GM19043 (cell line): Measurements from ENCODE around the gene TNRC6C.
"Not testable (repeated sequence)": the region's sequence is repeated elsewhere in the genome, so short reads cannot be mapped to it uniquely, and the experiment has no call there.

ENCODE experiments used
- ATAC-seq: cut with Tn5 transposase; IDR thresholded peaks from one replicate; pipeline ENCODE4 v1.9.1; 2021; ENCODE audit warnings: low read depth; ENCODE audit not compliant: unreplicated experiment

The TNRC6C gene

DNA sequence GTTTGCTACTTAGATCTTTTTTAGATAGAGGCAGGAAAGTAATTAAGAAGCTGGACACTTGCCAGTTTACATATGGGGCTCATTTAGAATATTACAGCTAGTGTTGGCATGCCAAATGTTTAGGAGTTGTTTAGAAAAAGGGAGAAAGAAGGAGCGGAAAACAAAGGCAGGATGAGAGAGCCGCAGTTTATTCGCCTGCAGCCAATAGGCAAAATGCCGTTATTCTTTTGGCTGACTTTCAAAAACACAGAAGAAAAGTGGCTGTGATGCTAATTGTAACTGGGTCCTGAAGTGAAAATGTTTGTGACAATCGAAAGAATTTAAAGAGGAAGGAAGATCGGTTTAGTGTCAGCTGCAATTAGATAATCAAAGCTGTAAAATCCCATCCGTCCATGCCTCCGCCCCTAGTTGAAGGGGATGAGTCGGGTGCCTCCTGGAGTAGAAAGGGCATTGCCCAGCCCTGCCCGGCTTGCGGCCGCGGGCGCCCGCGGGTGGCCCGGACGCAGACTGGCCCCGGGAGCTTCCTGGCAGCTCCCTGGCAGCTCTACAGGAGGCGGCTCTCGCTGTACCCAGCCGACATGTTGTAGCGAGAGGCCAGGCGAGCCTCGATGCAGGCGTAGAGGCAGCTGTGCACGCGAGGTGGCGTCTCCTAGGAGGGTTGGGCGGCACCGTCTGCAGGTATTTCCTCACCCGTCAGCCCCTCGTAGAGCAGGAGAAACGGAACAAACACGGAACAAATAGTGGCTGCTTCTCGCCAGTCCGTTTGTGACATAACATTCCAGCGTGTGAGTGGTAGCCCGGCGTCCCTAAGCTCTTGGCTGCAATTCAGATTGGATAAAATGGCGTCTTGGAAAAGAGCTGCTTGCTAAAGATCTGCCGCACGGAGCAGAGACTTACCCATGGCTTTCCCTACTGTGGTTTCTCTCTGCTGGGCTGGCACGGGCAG is 82.2 kb downstream of the TNRC6C start:
- no peak for ATAC-seq

DNA sequence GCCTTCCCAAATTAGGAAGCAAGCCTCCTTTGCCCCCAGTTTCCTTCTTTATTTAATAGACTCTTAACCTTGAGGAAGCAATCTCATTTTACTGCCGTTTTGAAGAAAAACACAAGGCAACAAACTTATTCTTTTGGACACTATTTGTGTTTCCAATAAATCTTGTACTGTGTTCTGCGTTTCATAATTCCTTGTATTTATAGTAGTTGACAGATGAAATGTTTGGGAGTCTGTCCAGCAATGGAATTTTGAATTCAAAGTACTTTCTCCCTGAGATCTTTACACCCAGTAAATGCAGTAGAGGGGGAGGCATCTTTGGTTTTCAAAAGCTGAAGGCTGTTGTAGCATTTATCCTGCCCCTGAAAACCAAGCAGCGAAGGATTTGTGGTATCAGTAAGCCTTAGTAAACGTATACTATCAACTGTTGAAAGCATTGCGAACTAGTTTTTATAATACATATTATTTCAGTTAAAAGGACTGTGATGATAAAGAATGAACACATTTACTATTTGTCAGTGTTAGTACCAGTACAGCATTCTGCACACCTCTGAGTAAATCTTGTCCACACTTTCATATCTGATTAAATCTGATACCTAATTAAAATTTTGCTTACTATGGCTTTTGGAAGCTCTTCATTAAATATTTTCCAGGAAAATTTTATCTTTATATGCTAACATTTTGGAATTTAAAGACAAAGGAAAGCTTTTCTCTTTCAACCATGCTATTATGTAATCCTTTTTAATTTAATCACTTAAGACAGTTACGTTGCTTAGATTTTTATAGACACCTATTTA is 83.1 kb downstream of the TNRC6C start:
- no peak for ATAC-seq

- no peak for ATAC-seq
Measured at GRCh38 chr17:78042542-78042941, 84.0 kb downstream of the TNRC6C start.

DNA sequence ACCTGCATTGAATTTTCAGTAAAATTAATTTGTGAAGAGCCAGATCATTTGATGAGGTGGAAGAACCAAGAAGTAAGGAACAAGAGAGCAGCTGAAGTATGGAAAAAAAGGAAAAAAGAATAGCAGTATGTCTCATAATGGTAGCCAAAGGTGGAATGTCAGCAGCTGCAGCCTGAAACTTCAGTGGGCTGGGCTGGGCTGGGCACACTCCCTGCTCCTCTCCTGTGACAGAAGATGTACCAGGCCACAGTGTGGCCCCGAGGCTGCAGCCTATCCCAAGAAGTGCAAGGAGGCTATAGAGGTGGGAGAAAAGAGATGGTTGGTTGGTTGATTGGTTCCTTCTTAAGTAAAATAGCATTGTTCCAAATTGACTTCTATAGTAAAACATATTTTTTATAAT is 84.5 kb downstream of the TNRC6C start:
- no peak for ATAC-seq

- ATAC-seq = no peak
Measured at GRCh38 chr17:78044280-78044835, 85.9 kb downstream of the TNRC6C start.

GRCh38 chr17:78045316-78045715 is 86.8 kb downstream of the TNRC6C start:
- no peak for ATAC-seq

GRCh38 chr17:78046923-78047322 is 88.4 kb downstream of the TNRC6C start:
- ATAC-seq = no peak

DNA sequence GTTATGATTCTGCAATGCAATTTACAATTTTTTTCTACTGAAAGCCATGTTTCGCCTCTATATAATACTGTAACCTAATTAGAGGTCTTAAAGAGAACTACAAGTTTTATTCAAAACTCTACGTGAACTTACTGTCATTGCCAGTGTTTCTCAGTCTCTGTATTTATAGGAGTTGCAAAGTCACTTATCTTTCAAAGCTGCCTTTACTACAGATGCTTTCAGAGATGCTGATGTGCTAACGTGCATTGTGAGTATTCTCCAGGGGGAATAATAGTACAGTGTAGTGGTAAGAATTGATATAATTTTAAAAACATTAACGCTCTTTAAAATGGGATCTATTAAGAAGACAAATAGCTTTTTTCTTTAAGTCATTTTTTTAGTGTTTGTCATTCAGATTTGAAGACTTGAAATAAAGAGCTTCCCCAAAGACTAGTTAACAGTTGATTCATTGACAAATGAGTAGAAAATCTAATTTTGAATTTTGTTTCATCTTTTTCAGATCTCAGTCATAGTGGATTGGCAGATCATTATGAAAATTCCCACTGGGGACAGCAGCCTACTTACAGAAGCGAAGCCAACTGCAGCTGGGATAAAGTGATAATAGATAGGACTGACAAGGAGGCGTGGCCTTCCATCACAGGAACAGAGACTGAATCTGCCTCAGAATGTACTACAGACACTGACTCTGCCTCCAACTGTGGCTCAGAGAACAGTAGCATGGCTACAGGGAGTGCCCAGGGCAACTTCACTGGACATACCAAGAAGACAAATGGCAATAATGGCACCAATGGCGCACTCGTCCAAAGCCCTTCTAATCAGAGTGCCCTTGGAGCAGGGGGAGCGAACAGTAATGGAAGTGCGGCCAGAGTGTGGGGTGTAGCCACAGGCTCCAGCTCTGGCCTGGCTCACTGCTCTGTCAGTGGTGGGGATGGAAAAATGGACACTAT is 90.1 kb downstream of the TNRC6C start:
- no peak for ATAC-seq

- no peak for ATAC-seq
Measured at GRCh38 chr17:78049609-78050008, 91.1 kb downstream of the TNRC6C start.

GRCh38 chr17:78051186-78051972 is 92.9 kb downstream of the TNRC6C start:
- ATAC-seq = no peak

DNA sequence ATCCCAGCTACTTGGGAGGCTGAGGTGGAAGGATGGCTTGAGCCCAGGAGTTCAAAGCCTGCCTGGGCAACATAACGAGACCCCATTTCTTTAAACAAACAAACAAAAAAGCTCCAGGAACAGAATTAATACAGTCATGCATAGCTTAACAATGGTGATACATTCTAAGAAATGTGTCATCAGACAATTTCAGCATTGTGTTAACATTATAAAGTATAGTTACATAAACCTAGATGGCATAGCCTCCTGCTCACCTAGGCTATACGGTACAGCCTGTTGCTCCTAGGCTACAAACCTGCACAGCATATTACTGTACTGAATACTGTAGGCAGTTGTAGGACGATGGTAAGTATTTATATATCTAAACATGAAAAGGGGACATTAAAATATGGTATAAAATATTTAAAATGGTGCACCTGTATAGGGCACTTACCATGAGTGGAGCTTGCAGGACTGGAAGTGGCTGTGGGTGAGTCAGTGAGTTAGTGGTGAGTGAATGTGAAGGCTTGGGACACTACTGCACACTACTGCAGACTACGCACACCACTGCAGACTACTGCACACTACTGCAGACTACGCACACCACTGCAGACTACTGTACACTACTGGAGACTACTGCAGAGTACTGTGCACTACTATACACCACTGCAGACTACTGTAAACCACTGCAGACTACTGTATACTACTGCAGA is 95.4 kb downstream of the TNRC6C start:
- no peak for ATAC-seq

- no peak for ATAC-seq
Measured at GRCh38 chr17:78057113-78057740, 98.7 kb downstream of the TNRC6C start.

- ATAC-seq = no peak
Measured at GRCh38 chr17:78058001-78058400, 99.5 kb downstream of the TNRC6C start.

DNA sequence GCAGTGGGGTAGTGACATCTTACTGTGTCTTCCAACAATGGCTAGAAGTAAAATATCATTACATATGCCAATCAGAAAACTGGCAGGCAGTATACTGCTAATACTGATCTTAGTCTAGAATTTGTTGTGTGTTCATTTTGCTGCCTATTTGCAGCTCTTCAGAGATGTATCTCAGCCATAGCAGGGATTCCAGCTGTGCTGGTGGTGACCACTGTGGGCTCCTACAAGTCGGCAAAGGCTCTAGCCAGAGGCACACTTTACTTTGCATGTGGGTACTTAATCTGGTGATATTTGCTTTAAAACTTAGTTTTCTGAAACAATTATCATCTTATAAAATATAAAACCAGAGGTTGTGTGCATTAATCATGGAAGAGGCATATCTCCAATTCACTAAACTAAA is 100.1 kb downstream of the TNRC6C start:
- no peak for ATAC-seq

DNA sequence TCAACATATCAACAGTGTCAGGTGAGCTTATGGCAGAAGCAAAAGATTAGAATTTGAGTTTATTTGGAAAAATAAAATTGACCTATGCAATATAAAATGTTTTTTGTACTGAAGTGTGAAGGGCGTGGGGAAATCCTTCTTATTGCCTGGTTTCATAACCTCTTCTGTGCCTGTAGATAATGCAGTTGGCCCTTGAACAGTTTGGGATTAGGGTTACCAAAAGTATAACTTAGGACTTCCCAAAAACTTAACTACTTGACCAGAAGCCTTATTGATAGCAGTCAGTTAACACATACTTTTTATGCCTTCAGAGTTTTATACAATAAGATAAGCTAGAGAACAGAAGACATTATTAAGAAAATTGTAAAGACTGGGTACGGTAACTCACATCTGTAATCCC is 104.1 kb downstream of the TNRC6C start:
- no peak for ATAC-seq

GRCh38 chr17:78063489-78063888 is 105.0 kb downstream of the TNRC6C start:
- no peak for ATAC-seq

- no peak for ATAC-seq
Measured at GRCh38 chr17:78064708-78065107, 106.2 kb downstream of the TNRC6C start.

DNA sequence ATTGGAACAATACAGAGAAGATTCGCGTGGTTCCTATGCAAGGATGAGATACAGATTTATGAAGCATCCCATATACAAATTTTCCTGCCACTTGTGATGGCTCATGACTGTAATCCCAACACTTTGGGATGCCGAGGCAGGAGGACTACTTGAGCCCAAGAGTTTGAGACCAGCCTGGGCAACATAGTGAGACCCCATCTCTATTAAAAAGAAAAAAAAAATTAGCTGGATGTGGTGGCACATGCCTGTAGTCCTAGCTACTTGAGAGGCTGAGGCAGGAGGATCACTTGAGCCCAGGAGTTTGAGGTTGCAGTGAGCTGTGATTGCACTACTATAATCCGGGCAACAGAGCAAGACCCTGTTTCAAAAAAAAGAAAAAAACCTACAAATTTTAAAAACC is 108.5 kb downstream of the TNRC6C start:
- not testable (repeated sequence) for ATAC-seq
